Vagina (tissue), 2 donors: Measurements from ENCODE around the gene SMOC1. TPM values are rescaled to one million over a fixed set of nuclear protein-coding genes. Genes with fewer than 3 reads are reported as not detected.

Source experiments
- DNase-seq, 2 donors: peaks; one replicate each; pipeline ENCODE4 v3.0.0-alpha.2; 2017; ENCODE audit errors: extremely low spot score in 2 of 2
- H3K27ac ChIP-seq: fragments of 200-600 bp; sonication (generic); one replicate; pipeline ENCODE4 v1.5.1; 2019
- H3K27me3 ChIP-seq: fragments of 200-600 bp; sonication (generic); one replicate; pipeline ENCODE4 v1.5.1; 2019
- H3K36me3 ChIP-seq, 2 donors: fragments of 200-600 bp; sonication (generic); one replicate each; pipeline ENCODE4 v1.5.1; 2017 to 2019
- H3K4me1 ChIP-seq: fragments of 200-600 bp; sonication (generic); one replicate; pipeline ENCODE4 v1.5.1; 2019
- H3K4me3 ChIP-seq, 2 donors: fragments of 200-600 bp; sonication (generic); 1 replicate in 1 of 2; 2 replicates in 1 of 2; pipeline ENCODE4 v1.5.1; 2016 to 2019
- H3K9me3 ChIP-seq: fragments of 200-600 bp; sonication (generic); one replicate; pipeline ENCODE4 v1.5.1; 2019
- POLR2A ChIP-seq, 2 donors: fragments of 450-650 bp; IDR thresholded peaks; one replicate each; pipeline ENCODE4 v1.6.1; 2017; ENCODE audit warnings: antibody characterized with exemption in 2 of 2, mild to moderate bottlenecking in 2 of 2, moderate library complexity in 2 of 2
- POLR2AphosphoS5 ChIP-seq, 2 donors: sonication (generic); formaldehyde crosslinking; IDR thresholded peaks; one replicate each; pipeline ENCODE4 v1.9.0; 2017; ENCODE audit warnings: antibody characterized with exemption in 2 of 2, mild to moderate bottlenecking in 2 of 2, low read depth in 1 of 2; ENCODE audit not compliant: insufficient read depth in 1 of 2
- intact Hi-C: fragments of 100-400 bp; cut with DNase I; formaldehyde crosslinking; loops from one replicate; pipeline ENCODE4 v1.15.1; 2023
- total RNA-seq: library from RNA; depleted of rRNA; stranded (reverse); fragments of >200 nt; gene quantifications from one replicate; pipeline ENCODE4 v1.2.3, GENCODE V29; 2016
- TF ChIP-seq, protein P1 (sequence below), 3 experiments: fragments of 450-650 bp in 2 of 3; fragments of 200-600 bp in 1 of 3; sonication (generic) in 1 of 3; IDR thresholded peaks; one replicate each; pipeline ENCODE4 v1.5.1; 2017 to 2019; ENCODE audit warnings: antibody characterized with exemption in 3 of 3, mild to moderate bottlenecking in 2 of 3, moderate library complexity in 2 of 3

SMOC1 gene
- total RNA-seq, 1 donor from 2014 or later, result 9.8 TPM

DNA sequence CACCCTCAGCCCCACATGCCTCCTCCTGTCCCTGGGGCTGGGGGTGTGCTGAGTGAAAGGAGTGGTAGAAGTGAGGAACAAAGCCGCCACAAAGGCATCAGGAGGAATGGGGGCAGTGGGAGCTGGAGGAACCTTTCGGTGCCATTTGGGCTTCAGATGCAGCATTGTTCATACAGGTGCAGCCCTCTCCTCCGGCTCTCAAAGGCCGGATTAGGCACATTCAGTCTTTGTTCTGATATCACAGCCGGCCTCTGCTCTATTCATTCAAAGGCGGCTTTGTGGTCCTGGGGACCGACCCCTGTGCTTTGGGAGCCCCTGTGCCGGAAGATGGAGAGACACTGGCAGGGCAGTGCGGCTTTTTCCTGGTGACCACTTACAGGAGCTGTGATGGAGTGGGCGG lies 53.2 kb downstream of the SMOC1 start:
- Histone ChIP-seq H3K36me3 (no peaks in the 10 kb centered on the region), H3K9me3 (no peaks in the 10 kb centered on the region), H3K4me3 (no peak overlapping the region), H3K27ac (no peak overlapping the region), H3K27me3 (no peaks in the 10 kb centered on the region), H3K4me1 (no peaks in the 10 kb centered on the region)
- TF ChIP-seq, protein P1, sequence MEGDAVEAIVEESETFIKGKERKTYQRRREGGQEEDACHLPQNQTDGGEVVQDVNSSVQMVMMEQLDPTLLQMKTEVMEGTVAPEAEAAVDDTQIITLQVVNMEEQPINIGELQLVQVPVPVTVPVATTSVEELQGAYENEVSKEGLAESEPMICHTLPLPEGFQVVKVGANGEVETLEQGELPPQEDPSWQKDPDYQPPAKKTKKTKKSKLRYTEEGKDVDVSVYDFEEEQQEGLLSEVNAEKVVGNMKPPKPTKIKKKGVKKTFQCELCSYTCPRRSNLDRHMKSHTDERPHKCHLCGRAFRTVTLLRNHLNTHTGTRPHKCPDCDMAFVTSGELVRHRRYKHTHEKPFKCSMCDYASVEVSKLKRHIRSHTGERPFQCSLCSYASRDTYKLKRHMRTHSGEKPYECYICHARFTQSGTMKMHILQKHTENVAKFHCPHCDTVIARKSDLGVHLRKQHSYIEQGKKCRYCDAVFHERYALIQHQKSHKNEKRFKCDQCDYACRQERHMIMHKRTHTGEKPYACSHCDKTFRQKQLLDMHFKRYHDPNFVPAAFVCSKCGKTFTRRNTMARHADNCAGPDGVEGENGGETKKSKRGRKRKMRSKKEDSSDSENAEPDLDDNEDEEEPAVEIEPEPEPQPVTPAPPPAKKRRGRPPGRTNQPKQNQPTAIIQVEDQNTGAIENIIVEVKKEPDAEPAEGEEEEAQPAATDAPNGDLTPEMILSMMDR (IDR thresholded peaks at IDR 0.05), result no peak
- no peak for TF ChIP-seq POLR2AphosphoS5 (IDR thresholded peaks at IDR 0.05; ENCODE audit: insufficient read depth in 1 of 2, low read depth in 1 of 2)
- TF ChIP-seq POLR2A (IDR thresholded peaks at IDR 0.05), result no peak
- intact Hi-C loops, result no loop called here
- no peak for DNase-seq

DNA sequence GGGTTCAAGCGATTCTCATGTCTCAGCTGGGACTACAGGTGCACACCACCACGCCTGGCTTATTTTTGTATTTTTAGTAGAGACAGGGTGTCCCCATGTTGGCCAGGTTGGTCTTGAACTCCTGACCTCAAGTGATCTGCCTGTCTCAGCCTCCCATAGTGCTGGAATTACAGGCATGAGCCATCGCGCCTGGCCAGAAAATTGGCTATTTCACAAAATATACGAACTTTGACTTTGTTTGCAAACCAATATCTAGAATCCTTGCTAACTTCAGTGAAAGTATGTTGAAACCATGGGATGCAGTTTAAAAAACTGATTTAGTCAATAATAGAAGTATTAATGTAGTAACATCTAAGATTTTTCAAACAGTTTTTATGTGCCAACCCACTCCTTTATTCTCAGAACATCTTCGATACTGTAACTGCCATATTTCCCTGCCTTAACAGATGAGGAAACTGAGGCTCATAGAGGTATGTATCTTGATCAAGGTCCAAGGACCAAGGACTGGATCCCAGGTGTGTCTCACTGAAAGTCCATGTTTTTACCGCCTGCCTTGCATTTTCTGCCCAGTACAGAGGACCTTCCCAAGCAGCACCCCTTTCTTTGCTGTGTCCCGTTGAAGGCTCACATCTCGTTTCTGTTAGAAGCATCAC lies 54.5 kb downstream of the SMOC1 start:
- intact Hi-C loops, result no loop called here
- Histone ChIP-seq H3K9me3 (no peaks in the 10 kb centered on the region), H3K4me3 (no peak overlapping the region), H3K27me3 (no peaks in the 10 kb centered on the region), H3K4me1 (no peaks in the 10 kb centered on the region), H3K27ac (no peak overlapping the region), H3K36me3 (no peaks in the 10 kb centered on the region)
- no peak for DNase-seq
- TF ChIP-seq, protein P1 (IDR thresholded peaks at IDR 0.05), result no peak
- no peak for TF ChIP-seq POLR2A (IDR thresholded peaks at IDR 0.05)
- no peak for TF ChIP-seq POLR2AphosphoS5 (IDR thresholded peaks at IDR 0.05; ENCODE audit: insufficient read depth in 1 of 2, low read depth in 1 of 2)

DNA sequence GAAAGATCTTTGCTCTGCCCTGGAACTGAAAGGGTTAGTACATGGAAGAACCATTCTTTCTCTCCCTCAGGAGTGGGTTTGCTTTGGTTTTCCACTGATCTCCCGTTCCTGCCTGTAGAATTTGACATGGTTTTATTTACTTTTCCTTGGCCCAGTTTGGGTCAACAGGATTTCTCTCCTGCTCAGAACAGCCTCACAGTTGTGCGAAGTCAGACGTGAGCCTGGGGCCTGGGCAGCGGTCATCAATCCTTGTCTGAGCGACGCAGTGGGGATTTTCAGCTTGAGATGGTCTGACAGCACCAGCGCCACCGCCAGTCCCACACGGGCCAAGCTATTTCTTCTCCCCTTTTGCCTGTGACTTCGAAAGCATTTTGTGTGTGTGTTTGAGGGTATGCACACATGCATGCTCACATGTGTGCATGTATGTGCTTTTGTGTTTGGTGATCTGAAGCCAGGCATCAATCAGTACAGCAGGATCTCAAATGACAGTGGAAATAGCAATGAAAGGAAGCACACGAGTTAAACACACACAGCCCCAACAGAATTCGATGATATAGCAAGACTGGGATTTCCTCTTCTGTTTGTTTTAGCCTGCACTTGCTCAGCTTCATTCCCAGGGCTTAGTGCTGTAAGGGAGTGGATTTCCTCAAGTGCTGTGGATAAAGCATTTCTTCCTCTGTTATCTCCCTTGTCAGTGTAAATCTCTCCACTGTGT lies 58.3 kb downstream of the SMOC1 start:
- no peak overlapping the region for H3K4me3 ChIP-seq
- intact Hi-C loops, result loop anchor here (5.0 kb wide), 1 partner anchor 65 kb away; no protein-coding TSS in a partner anchor
- no peak for DNase-seq
- H3K27me3 ChIP-seq, result no peaks in the 10 kb centered on the region
- H3K27ac ChIP-seq, result no peak overlapping the region
- no peaks in the 10 kb centered on the region for H3K4me1 ChIP-seq
- no peaks in the 10 kb centered on the region for H3K36me3 ChIP-seq
- no peaks in the 10 kb centered on the region for H3K9me3 ChIP-seq
- TF ChIP-seq, protein P1 (IDR thresholded peaks at IDR 0.05), result no peak
- TF ChIP-seq POLR2A (IDR thresholded peaks at IDR 0.05), result no peak
- TF ChIP-seq POLR2AphosphoS5 (IDR thresholded peaks at IDR 0.05; ENCODE audit: insufficient read depth in 1 of 2, low read depth in 1 of 2), result no peak

DNA sequence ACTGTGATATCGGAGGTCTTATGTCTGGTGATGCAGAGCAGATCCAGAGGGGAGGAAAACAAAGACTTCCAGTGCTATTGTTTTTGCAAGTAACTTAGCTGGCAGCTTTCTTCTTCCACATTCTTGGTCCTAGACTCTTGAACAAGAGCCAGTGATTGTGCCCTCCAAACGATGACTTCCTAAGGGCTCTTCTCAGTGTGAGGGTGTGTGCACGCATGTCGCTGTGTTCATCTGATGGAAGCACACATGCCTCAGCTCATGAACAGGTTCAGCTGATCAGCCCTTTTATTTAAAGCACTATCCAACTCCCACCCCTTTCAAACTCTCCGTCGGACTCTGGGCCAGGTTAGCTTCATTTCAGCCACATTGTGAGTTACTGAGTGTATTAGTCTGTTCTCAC lies 59.5 kb downstream of the SMOC1 start:
- intact Hi-C loops, result loop anchor here (5.0 kb wide), 1 partner anchor 64 kb away; no protein-coding TSS in a partner anchor
- Histone ChIP-seq H3K27ac (no peak overlapping the region), H3K36me3 (no peaks in the 10 kb centered on the region), H3K4me1 (no peaks in the 10 kb centered on the region), H3K27me3 (no peaks in the 10 kb centered on the region), H3K9me3 (no peaks in the 10 kb centered on the region), H3K4me3 (no peak overlapping the region)
- DNase-seq, result no peak
- TF ChIP-seq POLR2A (IDR thresholded peaks at IDR 0.05) (no peak), POLR2AphosphoS5 (IDR thresholded peaks at IDR 0.05; ENCODE audit: insufficient read depth in 1 of 2, low read depth in 1 of 2) (no peak)
- TF ChIP-seq, protein P1 (IDR thresholded peaks at IDR 0.05), result no peak
